Mucosa of stomach (tissue), 1 donor: Measurements from ENCODE around the gene MYO1E.

Source experiments
- H3K27me3 ChIP-seq: one replicate; pipeline ENCODE4 v1.7.0; 2013; ENCODE audit warnings: mild to moderate bottlenecking, low read length; ENCODE audit not compliant: control insufficient read depth, insufficient read depth
- H3K36me3 ChIP-seq: one replicate; pipeline ENCODE4 v1.7.0; 2013; ENCODE audit warnings: low read length; ENCODE audit not compliant: control insufficient read depth, insufficient read depth
- H3K4me1 ChIP-seq: one replicate; pipeline ENCODE4 v1.7.0; 2013; ENCODE audit warnings: mild to moderate bottlenecking, low read length; ENCODE audit not compliant: control insufficient read depth, insufficient read depth
- H3K4me3 ChIP-seq: one replicate; pipeline ENCODE4 v1.7.0; 2013; ENCODE audit warnings: low read length
- H3K9ac ChIP-seq: one replicate; pipeline ENCODE4 v1.7.0; 2013; ENCODE audit warnings: mild to moderate bottlenecking, low read length, moderate library complexity
- H3K9me3 ChIP-seq: one replicate; pipeline ENCODE4 v1.7.0; 2013; ENCODE audit warnings: mild to moderate bottlenecking, low read length, moderate library complexity; ENCODE audit not compliant: control insufficient read depth
- donor health status: Pancreatic carcinoma.

MYO1E gene

DNA sequence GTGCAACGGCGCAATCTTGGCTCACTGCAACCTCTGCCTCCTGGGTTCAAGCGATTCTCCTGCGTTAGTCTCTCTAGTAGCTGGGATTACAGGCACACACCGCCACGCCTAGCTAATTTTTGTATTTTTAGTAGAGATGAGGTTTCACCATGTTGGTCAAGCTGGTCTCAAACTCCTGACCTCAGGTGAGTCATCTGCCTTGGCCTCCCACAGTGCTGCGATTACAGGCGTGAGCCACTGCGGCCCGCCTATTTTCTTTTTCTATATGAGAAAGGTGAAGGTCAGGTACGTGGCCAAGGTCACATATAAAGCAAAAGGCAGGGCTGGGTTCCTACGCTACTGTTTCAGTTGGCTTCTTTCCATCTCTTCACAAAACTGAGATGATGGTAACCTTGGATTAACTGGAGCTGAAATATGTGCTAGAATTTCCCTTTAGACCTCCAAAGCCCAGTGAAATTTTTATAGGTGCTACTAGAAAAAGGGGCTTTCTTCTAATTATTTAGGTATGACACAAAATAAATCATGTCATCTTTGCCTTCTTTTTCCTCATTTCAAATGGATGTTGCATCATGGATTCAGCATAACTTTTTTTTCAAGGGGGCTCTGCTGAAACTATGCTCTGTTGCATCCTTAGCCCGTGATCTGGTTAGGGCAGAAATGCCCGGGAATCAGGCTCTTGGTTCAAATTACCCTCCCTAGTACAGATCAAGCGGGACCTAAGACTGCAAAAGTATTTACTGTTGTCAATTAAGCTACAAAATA, 68.5 kb downstream of the MYO1E start:
- no peaks in the 10 kb centered on the region for H3K27me3 ChIP-seq
- H3K4me1 ChIP-seq: peaks cover 30% of the 10 kb centered on the region
- no peak overlapping the region for H3K9ac ChIP-seq
- no peaks in the 10 kb centered on the region for H3K9me3 ChIP-seq
- no peaks in the 10 kb centered on the region for H3K36me3 ChIP-seq
- H3K4me3 ChIP-seq: no peak overlapping the region

DNA sequence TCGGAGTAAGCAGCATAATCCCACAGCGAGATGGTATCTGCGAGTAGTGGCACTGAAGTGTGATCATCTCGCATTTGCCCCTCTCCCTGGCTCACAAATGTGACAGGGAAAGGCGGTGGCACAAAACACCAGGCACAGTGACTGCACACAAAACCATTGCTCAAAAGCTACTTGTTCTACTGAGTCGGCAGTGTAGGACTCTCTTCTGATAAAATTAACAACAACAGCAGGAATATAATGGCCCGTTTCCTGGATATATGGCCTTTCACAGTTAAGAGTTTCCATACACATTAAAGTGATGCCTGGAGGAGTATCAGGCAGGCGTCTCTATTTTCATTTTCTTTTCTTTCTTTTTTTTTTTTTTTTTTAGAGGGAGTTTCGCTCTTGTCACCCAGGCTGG, 69.0 kb downstream of the MYO1E start:
- Histone ChIP-seq H3K4me3 (no peak overlapping the region), H3K4me1 (peaks cover 30% of the 10 kb centered on the region), H3K9me3 (no peaks in the 10 kb centered on the region), H3K27me3 (no peaks in the 10 kb centered on the region), H3K36me3 (no peaks in the 10 kb centered on the region), H3K9ac (no peak overlapping the region)

GRCh38 chr15:59303136-59303535, 69.5 kb downstream of the MYO1E start:
- peaks cover 30% of the 10 kb centered on the region for H3K4me1 ChIP-seq
- H3K27me3 ChIP-seq: no peaks in the 10 kb centered on the region

DNA sequence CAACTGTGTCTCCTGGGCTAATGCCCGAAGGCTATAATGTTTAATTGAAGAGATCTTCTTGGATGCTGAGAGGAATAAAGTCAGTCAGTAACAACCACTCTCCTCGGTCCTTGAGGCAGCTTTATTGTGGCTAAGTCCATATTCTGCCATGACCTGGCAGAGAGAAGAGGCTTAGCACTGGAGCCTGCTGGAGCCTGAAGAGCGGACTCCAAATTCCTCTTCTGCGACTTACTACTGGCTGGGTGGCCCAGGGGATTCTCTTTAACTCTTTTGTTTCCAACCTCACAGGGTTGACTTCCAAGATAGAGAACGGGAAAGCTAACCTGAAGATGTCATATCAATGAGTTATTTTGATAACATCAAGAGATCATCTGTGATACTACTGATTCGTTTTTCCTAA, 71.1 kb downstream of the MYO1E start:
- no peaks in the 10 kb centered on the region for H3K9me3 ChIP-seq
- no peak overlapping the region for H3K9ac ChIP-seq
- no peaks in the 10 kb centered on the region for H3K27me3 ChIP-seq
- no peaks in the 10 kb centered on the region for H3K36me3 ChIP-seq
- H3K4me1 ChIP-seq: peaks cover 30% of the 10 kb centered on the region
- H3K4me3 ChIP-seq: no peak overlapping the region

More at GRCh38 chr15:59303136-59303535, 69.5 kb downstream of the MYO1E start:
- no peaks in the 10 kb centered on the region for H3K9me3 ChIP-seq
- H3K4me3 ChIP-seq: no peak overlapping the region
- no peak overlapping the region for H3K9ac ChIP-seq
- no peaks in the 10 kb centered on the region for H3K36me3 ChIP-seq

DNA sequence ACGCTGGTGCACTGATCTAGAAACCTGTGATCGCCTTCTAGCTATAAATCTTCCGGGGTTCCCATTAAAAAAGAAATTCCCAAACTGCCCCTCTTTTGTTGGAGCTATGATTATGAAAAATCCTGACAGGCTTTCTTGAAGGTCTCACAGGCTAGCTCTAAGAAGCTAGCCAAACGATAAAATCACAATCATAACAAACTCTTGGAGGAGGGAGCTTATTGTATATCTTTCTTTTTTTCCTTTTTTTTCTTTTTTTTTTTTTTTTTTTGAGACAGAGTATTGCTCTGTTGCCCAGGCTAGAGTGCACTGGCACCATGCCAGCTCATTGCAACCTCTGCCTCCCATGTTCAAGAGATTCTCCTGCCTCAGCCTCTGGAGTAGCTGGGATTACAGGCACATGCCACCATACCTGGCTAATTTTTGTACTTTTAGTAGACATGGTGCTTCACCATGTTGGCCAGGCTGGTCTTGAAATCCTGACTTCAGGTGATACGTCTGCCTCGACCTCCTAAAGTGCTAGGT, 72.0 kb downstream of the MYO1E start:
- Histone ChIP-seq H3K4me1 (peaks cover 32% of the 10 kb centered on the region), H3K9me3 (no peaks in the 10 kb centered on the region), H3K9ac (peak overlapping the region; percentile 51), H3K36me3 (no peaks in the 10 kb centered on the region), H3K4me3 (no peak overlapping the region), H3K27me3 (no peaks in the 10 kb centered on the region)

DNA sequence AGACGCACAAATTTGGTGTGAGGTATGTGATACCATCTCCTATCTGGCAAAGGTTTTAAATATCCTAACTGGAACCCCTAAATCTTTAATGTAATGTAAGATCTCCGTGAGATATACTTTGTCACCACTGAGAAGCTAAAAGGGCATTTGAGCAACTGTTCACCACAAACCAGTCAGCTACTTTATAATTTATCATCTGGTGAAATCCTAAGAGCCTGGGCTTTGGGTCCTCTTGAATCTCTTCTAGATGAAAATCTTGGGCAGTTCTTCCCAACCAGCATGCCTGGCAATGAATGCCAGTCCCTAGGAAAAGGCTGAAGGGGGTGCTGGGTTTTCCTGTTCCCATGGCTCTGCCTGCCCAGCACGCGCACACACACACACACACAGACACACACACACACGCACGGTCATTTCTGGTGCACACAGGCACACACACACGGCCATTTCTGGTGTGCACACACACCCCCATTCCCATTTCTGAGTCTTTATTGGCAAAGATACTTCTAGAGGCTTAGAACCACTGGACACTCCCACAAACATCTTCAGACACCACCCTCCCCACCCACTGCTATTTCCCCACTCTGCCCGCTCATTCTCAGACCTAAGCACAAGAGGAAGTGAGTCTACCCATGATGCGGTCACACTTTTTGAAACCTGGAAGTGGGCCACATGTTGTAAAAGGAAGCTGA, 72.6 kb downstream of the MYO1E start:
- H3K27me3 ChIP-seq: no peaks in the 10 kb centered on the region
- H3K4me3 ChIP-seq: no peak overlapping the region
- peaks cover 32% of the 10 kb centered on the region for H3K4me1 ChIP-seq
- H3K9ac ChIP-seq: peak overlapping the region; percentile 51
- H3K9me3 ChIP-seq: no peaks in the 10 kb centered on the region
- no peaks in the 10 kb centered on the region for H3K36me3 ChIP-seq

DNA sequence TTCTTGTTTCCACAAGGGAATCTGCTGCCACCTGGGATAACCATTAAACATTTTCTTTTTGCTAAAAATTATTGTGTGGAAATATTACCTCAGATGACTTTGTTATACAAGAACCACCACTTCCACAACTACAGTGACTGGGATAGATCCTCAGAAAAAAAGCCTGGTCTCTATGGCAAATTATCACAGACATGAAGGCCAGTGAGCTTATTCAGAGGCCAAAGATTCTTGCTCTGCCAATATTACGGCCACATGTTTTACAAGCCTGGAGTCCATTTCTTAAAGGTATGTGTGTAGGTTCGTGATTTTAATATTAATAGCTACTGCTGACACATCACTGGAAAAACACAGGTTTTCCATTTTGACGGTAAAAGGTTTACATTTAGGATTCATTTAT, 73.8 kb downstream of the MYO1E start:
- no peaks in the 10 kb centered on the region for H3K36me3 ChIP-seq
- peaks cover 32% of the 10 kb centered on the region for H3K4me1 ChIP-seq

GRCh38 chr15:59298225-59298853, 74.3 kb downstream of the MYO1E start:
- H3K4me3 ChIP-seq: no peak overlapping the region
- H3K27me3 ChIP-seq: no peaks in the 10 kb centered on the region
- no peaks in the 10 kb centered on the region for H3K36me3 ChIP-seq
- H3K9ac ChIP-seq: no peak overlapping the region
- H3K9me3 ChIP-seq: no peaks in the 10 kb centered on the region
- peaks cover 32% of the 10 kb centered on the region for H3K4me1 ChIP-seq

More for the DNA sequence above, 73.8 kb downstream of the MYO1E start:
- no peak overlapping the region for H3K9ac ChIP-seq
- H3K9me3 ChIP-seq: no peaks in the 10 kb centered on the region
- no peaks in the 10 kb centered on the region for H3K27me3 ChIP-seq
- H3K4me3 ChIP-seq: no peak overlapping the region

DNA sequence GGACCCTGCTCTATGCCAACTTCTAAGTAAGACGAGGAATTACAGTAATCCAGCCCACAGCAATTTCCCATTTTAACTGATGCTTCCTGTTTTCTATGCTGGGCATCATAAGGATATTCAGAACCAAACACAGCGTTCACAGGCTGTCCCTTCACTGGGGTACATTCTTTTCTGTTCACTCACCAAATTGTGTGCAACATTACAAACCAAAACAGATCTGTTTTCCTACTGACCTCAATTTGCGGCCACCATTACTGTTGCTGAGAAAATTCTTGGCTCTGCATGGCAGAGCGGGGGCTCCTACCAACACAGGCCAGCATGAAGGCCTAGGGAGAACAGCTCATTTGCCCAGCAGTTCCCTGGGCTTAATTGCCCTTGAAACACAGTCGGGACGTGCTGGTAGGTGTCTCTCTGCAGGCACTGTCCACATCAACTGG, 76.5 kb downstream of the MYO1E start:
- no peaks in the 10 kb centered on the region for H3K36me3 ChIP-seq
- no peaks in the 10 kb centered on the region for H3K27me3 ChIP-seq
- H3K4me3 ChIP-seq: no peak overlapping the region
- H3K9ac ChIP-seq: peak overlapping the region; percentile 23
- H3K4me1 ChIP-seq: peaks cover 42% of the 10 kb centered on the region
- no peaks in the 10 kb centered on the region for H3K9me3 ChIP-seq

GRCh38 chr15:59295261-59296001, 77.2 kb downstream of the MYO1E start:
- Histone ChIP-seq H3K36me3 (no peaks in the 10 kb centered on the region), H3K4me3 (no peak overlapping the region), H3K4me1 (peaks cover 40% of the 10 kb centered on the region), H3K27me3 (no peaks in the 10 kb centered on the region), H3K9ac (peak overlapping the region; percentile 23), H3K9me3 (no peaks in the 10 kb centered on the region)

DNA sequence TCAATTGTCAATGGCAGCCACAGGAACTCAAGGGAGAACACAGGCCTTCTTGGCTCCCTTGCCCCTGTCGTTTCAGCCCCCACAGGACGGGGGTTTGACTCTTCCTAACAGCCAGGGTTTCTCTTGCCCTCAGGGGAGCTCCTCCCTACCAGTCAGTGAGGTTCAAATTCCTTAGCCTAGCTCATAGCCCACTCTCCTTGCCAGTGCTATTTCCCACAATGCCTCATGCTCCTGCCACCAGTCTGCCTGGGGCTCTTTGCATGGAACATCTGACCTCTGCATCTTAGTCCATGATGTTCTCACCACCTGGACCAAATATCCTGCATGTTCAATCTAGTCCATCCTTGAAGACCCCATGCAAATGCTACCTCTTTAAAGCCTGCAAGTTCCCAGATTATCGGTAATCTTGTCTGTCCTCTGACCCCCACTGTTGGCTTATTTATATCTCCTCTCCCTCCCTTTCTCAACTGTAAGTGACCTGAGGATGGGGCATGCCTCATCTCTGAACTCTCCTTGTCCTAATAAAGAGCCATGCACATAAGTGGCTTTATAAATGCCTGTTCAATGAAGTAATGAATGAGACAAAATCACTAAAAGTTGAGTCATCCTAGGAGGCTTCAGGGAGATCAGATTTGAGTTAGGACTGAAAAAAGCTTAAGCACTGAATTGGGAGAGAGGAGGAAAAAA, 78.0 kb downstream of the MYO1E start:
- no peaks in the 10 kb centered on the region for H3K27me3 ChIP-seq
- H3K36me3 ChIP-seq: no peaks in the 10 kb centered on the region
- no peak overlapping the region for H3K9ac ChIP-seq
- H3K4me3 ChIP-seq: no peak overlapping the region
- no peaks in the 10 kb centered on the region for H3K9me3 ChIP-seq
- peaks cover 40% of the 10 kb centered on the region for H3K4me1 ChIP-seq
